ENCODE measurements around the gene OR3A2. TPM values are rescaled to one million over a fixed set of nuclear protein-coding genes. Genes with fewer than 3 reads are reported as not detected.
"Not testable (repeated sequence)": the region's sequence is repeated elsewhere in the genome, so short reads cannot be mapped to it uniquely, and the experiment has no call there.

The OR3A2 gene
- total and polyA plus RNA-seq, 2 donors from 2014 or later = 1.1 TPM; not detected in 1

GRCh38 chr17:3415610-3416009, 29.5 kb upstream of the OR3A2 start:
- H3K36me3 ChIP-seq (ENCODE audit: control insufficient read depth in 2 of 3, insufficient read depth in 3 of 3, low read length in 3 of 3) = no peaks in the 10 kb centered on the region
- DNase-seq (peak in 3 of 5 donors; percentile 39 to 54 (median 42)), FAIRE-seq (no peak)
- intact Hi-C loops (cut with DNase I) = no loop called here
- no peak overlapping the region for H3K9ac ChIP-seq (ENCODE audit: low read length in 3 of 3)
- no peaks in the 10 kb centered on the region for H3K9me3 ChIP-seq (ENCODE audit: control insufficient read depth in 2 of 3, insufficient read depth in 1 of 3, low read length in 3 of 3)
- H3K4me1 ChIP-seq (ENCODE audit: control insufficient read depth in 2 of 3, insufficient read depth in 2 of 3, low read depth in 1 of 3, low read length in 3 of 3) = no peaks in the 10 kb centered on the region
- no peak overlapping the region for H3K4me3 ChIP-seq (ENCODE audit: low read length in 3 of 3)
- H3K27ac ChIP-seq (ENCODE audit: low read depth in 2 of 2, low read length in 2 of 2) = no peak overlapping the region
- H3K27me3 ChIP-seq (ENCODE audit: control insufficient read depth, insufficient read depth, low read length) = no peaks in the 10 kb centered on the region
- TF ChIP-seq CTCF (IDR thresholded peaks at IDR 0.05; ENCODE audit: borderline replicate concordance, extremely low read depth, insufficient read depth) = no peak

- H3K27ac ChIP-seq (ENCODE audit: low read depth in 2 of 2, low read length in 2 of 2); intact Hi-C loops (cut with DNase I); H3K9ac ChIP-seq (ENCODE audit: low read length in 3 of 3); H3K36me3 ChIP-seq (ENCODE audit: control insufficient read depth in 2 of 3, insufficient read depth in 3 of 3, low read length in 3 of 3); H3K4me1 ChIP-seq (ENCODE audit: control insufficient read depth in 2 of 3, insufficient read depth in 2 of 3, low read depth in 1 of 3, low read length in 3 of 3); DNase-seq; H3K9me3 ChIP-seq (ENCODE audit: control insufficient read depth in 2 of 3, insufficient read depth in 1 of 3, low read length in 3 of 3); H3K27me3 ChIP-seq (ENCODE audit: control insufficient read depth, insufficient read depth, low read length); FAIRE-seq; H3K4me3 ChIP-seq (ENCODE audit: low read length in 3 of 3): not testable (repeated sequence)
Measured at GRCh38 chr17:3412216-3412615, 26.1 kb upstream of the OR3A2 start.

- no peak within 1 kb of the TSS for H3K4me3 ChIP-seq (ENCODE audit: low read length in 3 of 3)
- no peak for DNase-seq
- H3K36me3 ChIP-seq (ENCODE audit: control insufficient read depth in 2 of 3, insufficient read depth in 3 of 3, low read length in 3 of 3) = no peaks in the 10 kb centered on the region
- H3K9ac ChIP-seq (ENCODE audit: low read length in 3 of 3) = no peak within 1 kb of the TSS
- no peak within 1 kb of the TSS for H3K27ac ChIP-seq (ENCODE audit: low read depth in 2 of 2, low read length in 2 of 2)
- intact Hi-C loops (cut with DNase I) = no loop called here
- no peak for FAIRE-seq
- no peaks in the 10 kb centered on the region for H3K27me3 ChIP-seq (ENCODE audit: control insufficient read depth, insufficient read depth, low read length)
- peaks cover 0 to 10% (median 0%) of the 10 kb centered on the region in 3 donors for H3K9me3 ChIP-seq (ENCODE audit: control insufficient read depth in 2 of 3, insufficient read depth in 1 of 3, low read length in 3 of 3)
- H3K4me1 ChIP-seq (ENCODE audit: control insufficient read depth in 2 of 3, insufficient read depth in 2 of 3, low read depth in 1 of 3, low read length in 3 of 3) = no peaks in the 10 kb centered on the region
- TF ChIP-seq CTCF (IDR thresholded peaks at IDR 0.05; ENCODE audit: borderline replicate concordance, extremely low read depth, insufficient read depth) = no peak
Measured at GRCh38 chr17:3411070-3411469, 25.0 kb upstream of the OR3A2 start, which contains the start of gene OR3A3. TSS of gene OR3A3 (plus strand) at chr17:3411370.

- not testable (repeated sequence) for H3K27me3 ChIP-seq (ENCODE audit: control insufficient read depth, insufficient read depth, low read length); H3K9ac ChIP-seq (ENCODE audit: low read length in 3 of 3)
Measured at GRCh38 chr17:3403856-3404255, 17.7 kb upstream of the OR3A2 start.

More at GRCh38 chr17:3403856-3404255, 17.7 kb upstream of the OR3A2 start:
- H3K27ac ChIP-seq (ENCODE audit: low read depth in 2 of 2, low read length in 2 of 2); DNase-seq; H3K36me3 ChIP-seq (ENCODE audit: control insufficient read depth in 2 of 3, insufficient read depth in 3 of 3, low read length in 3 of 3); intact Hi-C loops (cut with DNase I); FAIRE-seq; H3K4me3 ChIP-seq (ENCODE audit: low read length in 3 of 3); H3K4me1 ChIP-seq (ENCODE audit: control insufficient read depth in 2 of 3, insufficient read depth in 2 of 3, low read depth in 1 of 3, low read length in 3 of 3): not testable (repeated sequence)
- H3K9me3 ChIP-seq (ENCODE audit: control insufficient read depth in 2 of 3, insufficient read depth in 1 of 3, low read length in 3 of 3) = peaks cover 0 to 11% (median 0%) of the 10 kb centered on the region in 3 donors

All from kidney (tissue), 14 donors.